Calu3 (cell line): ENCODE results near the gene ACP5. TPM values are rescaled to one million over a fixed set of nuclear protein-coding genes. Genes with fewer than 3 reads are reported as not detected.
A peak's percentile ranks its signal among the peaks of the same experiment; 100 is the strongest.

Source experiments
- BruUV-seq: library from RNA; stranded (reverse); fragments of 400-500 nt; replicated peaks from 2 replicates; lab custom pipeline; 2021; lab: Mats Ljungman, UMichigan
- CTCF ChIA-PET: fragments of 300-600 bp; sonication (Branson Sonifier 250); formaldehyde crosslinking; loops from one replicate; lab custom pipeline; 2022; ENCODE audit warnings: antibody characterized with exemption; lab: Charles Lee
- DNase-seq: peaks from one replicate; pipeline ENCODE4 v3.0.0; 2022
- H3K27ac Mint-ChIP-seq: one replicate; pipeline ENCODE4 v1.8.0; 2022; ENCODE audit warnings: mixed read lengths; ENCODE audit not compliant: unreplicated experiment
- H3K27me3 Mint-ChIP-seq: one replicate; pipeline ENCODE4 v1.8.0; 2022; ENCODE audit warnings: mixed read lengths; ENCODE audit not compliant: unreplicated experiment
- H3K36me3 Mint-ChIP-seq: one replicate; pipeline ENCODE4 v1.8.0; 2022; ENCODE audit warnings: mild to moderate bottlenecking, moderate library complexity, mixed read lengths; ENCODE audit not compliant: insufficient read depth, unreplicated experiment
- H3K4me1 Mint-ChIP-seq: one replicate; pipeline ENCODE4 v1.8.0; 2022; ENCODE audit warnings: mild to moderate bottlenecking, low read depth, mixed read lengths; ENCODE audit not compliant: unreplicated experiment
- H3K4me3 Mint-ChIP-seq: one replicate; pipeline ENCODE4 v1.8.0; 2022; ENCODE audit warnings: mild to moderate bottlenecking, low read depth, moderate library complexity, mixed read lengths; ENCODE audit not compliant: unreplicated experiment
- H3K9me3 Mint-ChIP-seq: one replicate; pipeline ENCODE4 v1.8.0; 2022; ENCODE audit warnings: low read depth, mixed read lengths; ENCODE audit not compliant: unreplicated experiment
- CTCF ChIP-seq: fragments of 200-600 bp; IDR thresholded peaks from one replicate; pipeline ENCODE4 v1.8.0; 2022; ENCODE audit warnings: antibody characterized with exemption; ENCODE audit not compliant: unreplicated experiment
- intact Hi-C: fragments of 100-400 bp; cut with micrococcal nuclease; formaldehyde crosslinking; loops from one replicate; pipeline ENCODE4 v1.10.0; 2022; ENCODE audit not compliant: unreplicated experiment
- total RNA-seq: library from RNA; stranded (reverse); gene quantifications from 2 replicates; pipeline ENCODE4 v1.2.3, GENCODE V29; 2022

The ACP5 gene
- total RNA-seq, 1 experiment from 2014 or later: 0.94 TPM

GRCh38 chr19:11534948-11535347 is 42.5 kb downstream of the ACP5 start:
- intact Hi-C loops: no loop called here
- Mint-ChIP-seq H3K4me3 (no peak overlapping the region), H3K27me3 (peaks cover 18% of the 10 kb centered on the region), H3K36me3 (peaks cover 20% of the 10 kb centered on the region), H3K4me1 (peaks cover 8% of the 10 kb centered on the region), H3K27ac (peak overlapping the region; percentile 6), H3K9me3 (no peaks in the 10 kb centered on the region)
- CTCF ChIA-PET: no interaction called here
- TF ChIP-seq CTCF: no peak
- BruUV-seq: no TSS peak
- no peak for DNase-seq

- Mint-ChIP-seq H3K27ac (peak overlapping the region; percentile 6), H3K4me3 (no peak overlapping the region), H3K9me3 (no peaks in the 10 kb centered on the region), H3K27me3 (peaks cover 14% of the 10 kb centered on the region), H3K36me3 (peaks cover 20% of the 10 kb centered on the region), H3K4me1 (peaks cover 8% of the 10 kb centered on the region)
- no peak for DNase-seq
- no TSS peak for BruUV-seq
- no peak for TF ChIP-seq CTCF
- intact Hi-C loops: no loop called here
- CTCF ChIA-PET: no interaction called here
Observed at GRCh38 chr19:11534538-11534937, 42.9 kb downstream of the ACP5 start.

- H3K36me3 Mint-ChIP-seq: peaks cover 36% of the 10 kb centered on the region
- no peak overlapping the region for H3K4me3 Mint-ChIP-seq
- no peaks in the 10 kb centered on the region for H3K9me3 Mint-ChIP-seq
- H3K27ac Mint-ChIP-seq: no peak overlapping the region
- CTCF ChIA-PET: no interaction called here
- no peak for TF ChIP-seq CTCF
- peaks cover 15% of the 10 kb centered on the region for H3K4me1 Mint-ChIP-seq
- peak; percentile 61 for DNase-seq
- no TSS peak for BruUV-seq
- no peaks in the 10 kb centered on the region for H3K27me3 Mint-ChIP-seq
- intact Hi-C loops: no loop called here
Observed at GRCh38 chr19:11530432-11530831, 47.0 kb downstream of the ACP5 start.

- intact Hi-C loops: no loop called here
- peak within 1 kb of the TSS; percentile 81 for H3K27ac Mint-ChIP-seq
- H3K9me3 Mint-ChIP-seq: no peaks in the 10 kb centered on the region
- no peaks in the 10 kb centered on the region for H3K27me3 Mint-ChIP-seq
- DNase-seq: peak; percentile 93
- H3K4me1 Mint-ChIP-seq: peaks cover 15% of the 10 kb centered on the region
- H3K36me3 Mint-ChIP-seq: peaks cover 27% of the 10 kb centered on the region
- no TSS peak for BruUV-seq
- CTCF ChIA-PET: interaction anchor here (1.0 kb wide), 1 partner anchor 147 kb away, joined by 4 read pairs; no protein-coding TSS in a partner anchor
- peak within 1 kb of the TSS; percentile 97 for H3K4me3 Mint-ChIP-seq
- TF ChIP-seq CTCF: no peak
Observed at GRCh38 chr19:11528551-11529341, 48.7 kb downstream of the ACP5 start, which contains the start of gene ECSIT. Gene ECSIT (minus strand): TSS chr19:11529134. CDS start chr19:11519170, 9,964 bp downstream.

Other genes starting within 250 kb of the ACP5 start
- gene RAB3D, start 238.0 kb downstream of the ACP5 start, total RNA-seq: 7.1 and 10.0 TPM in 2 replicates
- gene TMEM205, start 231.4 kb downstream of the ACP5 start, total RNA-seq: 82.0 and 94.4 TPM in 2 replicates
- gene CCDC159, start 231.1 kb downstream of the ACP5 start, total RNA-seq: 11.8 and 13.2 TPM in 2 replicates
- 7.8 and 8.2 TPM in 2 replicates for gene PLPPR2, start 222.2 kb downstream of the ACP5 start, total RNA-seq
- gene SWSAP1, start 203.0 kb downstream of the ACP5 start, total RNA-seq: 1.7 and 2.0 TPM in 2 replicates
- gene EPOR, start 193.3 kb downstream of the ACP5 start, total RNA-seq: 5.9 and 6.1 TPM in 2 replicates
- 83.1 and 84.1 TPM in 2 replicates for gene RGL3, start 158.3 kb downstream of the ACP5 start, total RNA-seq
- not detected in 2 replicates for gene ODAD3, start 142.5 kb downstream of the ACP5 start, total RNA-seq
- gene PRKCSH, start 142.0 kb downstream of the ACP5 start, total RNA-seq: 298 and 318 TPM in 2 replicates
- not detected in 2 replicates for gene ELAVL3, start 96.6 kb downstream of the ACP5 start, total RNA-seq
- gene ZNF653, start 71.8 kb downstream of the ACP5 start, total RNA-seq: 8.8 and 9.5 TPM in 2 replicates
- 19.3 and 22.1 TPM in 2 replicates for gene ECSIT, start 48.5 kb downstream of the ACP5 start, total RNA-seq
- not detected in 2 replicates for gene CNN1, start 38.8 kb downstream of the ACP5 start, total RNA-seq
- gene ELOF1, start 18.4 kb downstream of the ACP5 start, total RNA-seq: 36.5 and 38.3 TPM in 2 replicates
- 12.0 and 13.3 TPM in 2 replicates for gene ZNF627, start 19.8 kb upstream of the ACP5 start, total RNA-seq
- gene ZNF823, start 161.3 kb upstream of the ACP5 start, total RNA-seq: 7.4 and 7.9 TPM in 2 replicates
- 2.5 and 3.4 TPM in 2 replicates for gene ZNF441, start 189.4 kb upstream of the ACP5 start, total RNA-seq
- gene ZNF491, start 220.9 kb upstream of the ACP5 start, total RNA-seq: 0.24 and 0.92 TPM in 2 replicates
- gene ZNF440, start 236.6 kb upstream of the ACP5 start, total RNA-seq: 14.4 and 21.2 TPM in 2 replicates